ENCODE measurements around the gene CPXM2. TPM values are rescaled to one million over a fixed set of nuclear protein-coding genes. Genes with fewer than 3 reads are reported as not detected.

Gene CPXM2
- total RNA-seq, 1 donor from 2014 or later: not detected

DNA sequence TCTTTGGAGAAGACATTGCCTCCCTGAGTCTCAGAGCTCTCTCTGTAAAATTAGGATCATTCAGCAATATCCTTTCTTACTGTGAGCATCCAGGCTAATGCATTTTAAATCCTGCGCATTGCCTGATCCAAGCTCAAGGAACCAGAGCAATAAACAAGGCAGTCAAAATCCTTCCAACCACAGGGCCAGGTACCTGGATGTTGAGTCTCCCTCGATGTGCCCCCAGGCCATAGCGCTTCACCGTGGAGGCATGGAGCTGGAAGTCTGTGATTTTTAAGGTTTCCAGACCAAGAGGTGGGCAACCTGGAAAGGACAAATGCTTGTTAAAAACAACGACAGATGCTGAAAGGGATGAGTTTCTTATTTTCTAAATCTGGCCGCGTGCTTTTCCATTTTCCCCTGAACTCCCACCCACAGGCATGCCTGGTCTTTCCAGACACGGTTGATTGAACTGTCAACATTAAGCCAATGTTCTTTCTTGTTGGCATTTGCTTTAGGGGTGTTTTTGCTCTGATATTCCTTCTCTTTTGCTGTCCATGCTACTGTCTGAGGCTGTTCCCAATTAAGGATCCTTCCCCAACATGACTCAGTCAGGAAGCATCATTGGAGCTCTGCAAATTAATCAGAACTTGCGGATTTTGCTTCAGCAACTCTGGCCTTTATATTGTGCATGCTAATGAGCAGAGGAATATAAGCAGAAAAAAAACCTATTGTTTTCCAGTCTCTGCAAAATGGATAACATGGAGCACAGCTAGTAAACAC, 29.0 kb downstream of the CPXM2 start:
- peaks cover 3% of the 10 kb centered on the region for H3K27me3 Mint-ChIP-seq (ENCODE audit: insufficient read depth)
- intact Hi-C loops (cut with micrococcal nuclease): no loop called here
- H3K4me3 Mint-ChIP-seq: no peak overlapping the region
- no peaks in the 10 kb centered on the region for H3K9me3 Mint-ChIP-seq
- H3K4me1 Mint-ChIP-seq (ENCODE audit: low read depth): no peaks in the 10 kb centered on the region
- no peak overlapping the region for H3K27ac Mint-ChIP-seq
- DNase-seq (ENCODE audit: low spot score): no peak
- no peaks in the 10 kb centered on the region for H3K36me3 Mint-ChIP-seq (ENCODE audit: low read depth)

DNA sequence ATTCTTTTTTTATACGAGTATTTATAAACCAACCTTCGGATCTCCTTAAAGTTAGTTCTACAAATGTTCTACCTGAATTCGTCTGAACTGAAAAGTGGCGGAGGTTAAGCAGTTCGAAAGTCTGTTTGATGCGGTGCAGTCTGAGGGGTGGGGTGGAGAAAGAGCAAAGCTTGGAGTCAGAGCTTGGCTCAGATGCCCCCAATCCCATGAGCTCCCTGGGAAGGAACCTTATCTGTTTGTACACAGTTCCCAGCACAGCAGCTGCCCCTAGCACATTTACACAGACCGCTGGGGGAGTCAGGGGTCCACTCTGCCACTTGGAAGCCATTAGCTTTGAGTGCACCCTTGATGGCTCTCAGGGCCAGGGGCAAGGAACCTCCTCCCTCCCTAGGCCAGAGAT, 30.8 kb downstream of the CPXM2 start:
- Mint-ChIP-seq H3K4me1 (ENCODE audit: low read depth) (no peaks in the 10 kb centered on the region), H3K36me3 (ENCODE audit: low read depth) (no peaks in the 10 kb centered on the region), H3K9me3 (no peaks in the 10 kb centered on the region), H3K27ac (no peak overlapping the region), H3K27me3 (ENCODE audit: insufficient read depth) (peaks cover 3% of the 10 kb centered on the region), H3K4me3 (no peak overlapping the region)
- intact Hi-C loops (cut with micrococcal nuclease): no loop called here
- DNase-seq (ENCODE audit: low spot score): no peak

DNA sequence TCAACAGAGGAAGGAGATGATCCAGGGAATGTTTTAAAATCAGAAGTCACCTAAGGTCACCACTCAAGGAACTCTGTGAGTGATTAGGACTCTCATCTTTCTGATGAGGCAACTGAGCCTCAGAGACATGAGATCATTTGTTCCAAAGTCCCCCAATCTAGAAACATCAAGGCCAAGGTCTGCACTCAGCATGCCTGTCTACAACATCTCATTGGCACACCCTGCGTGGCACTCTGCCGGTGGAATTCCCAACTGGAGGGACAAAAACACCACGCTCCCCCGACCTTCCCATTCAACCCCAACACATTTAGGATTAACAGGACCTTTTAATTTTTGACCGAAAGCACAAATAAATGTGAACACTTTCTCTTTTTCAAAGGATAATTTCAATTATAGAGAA, 31.4 kb downstream of the CPXM2 start:
- no peak for DNase-seq (ENCODE audit: low spot score)
- Mint-ChIP-seq H3K27me3 (ENCODE audit: insufficient read depth) (peaks cover 3% of the 10 kb centered on the region), H3K36me3 (ENCODE audit: low read depth) (no peaks in the 10 kb centered on the region), H3K9me3 (no peaks in the 10 kb centered on the region), H3K27ac (no peak overlapping the region), H3K4me3 (no peak overlapping the region), H3K4me1 (ENCODE audit: low read depth) (no peaks in the 10 kb centered on the region)
- intact Hi-C loops (cut with micrococcal nuclease): no loop called here

DNA sequence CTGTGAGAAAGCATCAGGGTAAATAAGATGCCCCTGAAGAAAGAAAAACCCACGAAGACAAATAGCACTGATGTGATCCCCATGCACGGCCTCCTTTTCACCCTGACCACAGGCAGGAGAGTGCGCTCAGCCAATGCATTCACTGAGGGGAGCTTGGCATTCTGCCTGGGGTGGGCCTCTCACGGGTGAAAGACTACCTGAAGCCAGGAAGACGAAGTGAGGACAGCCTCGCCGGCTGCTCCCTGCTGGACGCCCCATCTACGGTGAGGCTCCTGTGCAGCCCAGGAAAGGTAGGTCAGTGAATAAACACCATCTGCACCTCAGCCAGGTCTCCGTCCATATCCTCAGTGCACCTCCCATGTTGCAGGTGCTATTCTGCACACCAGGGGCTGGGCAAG, 32.0 kb downstream of the CPXM2 start:
- no peaks in the 10 kb centered on the region for H3K36me3 Mint-ChIP-seq (ENCODE audit: low read depth)
- peaks cover 3% of the 10 kb centered on the region for H3K27me3 Mint-ChIP-seq (ENCODE audit: insufficient read depth)
- no peaks in the 10 kb centered on the region for H3K9me3 Mint-ChIP-seq
- no peak for DNase-seq (ENCODE audit: low spot score)
- intact Hi-C loops (cut with micrococcal nuclease): no loop called here
- H3K4me1 Mint-ChIP-seq (ENCODE audit: low read depth): no peaks in the 10 kb centered on the region
- H3K27ac Mint-ChIP-seq: no peak overlapping the region
- no peak overlapping the region for H3K4me3 Mint-ChIP-seq

DNA sequence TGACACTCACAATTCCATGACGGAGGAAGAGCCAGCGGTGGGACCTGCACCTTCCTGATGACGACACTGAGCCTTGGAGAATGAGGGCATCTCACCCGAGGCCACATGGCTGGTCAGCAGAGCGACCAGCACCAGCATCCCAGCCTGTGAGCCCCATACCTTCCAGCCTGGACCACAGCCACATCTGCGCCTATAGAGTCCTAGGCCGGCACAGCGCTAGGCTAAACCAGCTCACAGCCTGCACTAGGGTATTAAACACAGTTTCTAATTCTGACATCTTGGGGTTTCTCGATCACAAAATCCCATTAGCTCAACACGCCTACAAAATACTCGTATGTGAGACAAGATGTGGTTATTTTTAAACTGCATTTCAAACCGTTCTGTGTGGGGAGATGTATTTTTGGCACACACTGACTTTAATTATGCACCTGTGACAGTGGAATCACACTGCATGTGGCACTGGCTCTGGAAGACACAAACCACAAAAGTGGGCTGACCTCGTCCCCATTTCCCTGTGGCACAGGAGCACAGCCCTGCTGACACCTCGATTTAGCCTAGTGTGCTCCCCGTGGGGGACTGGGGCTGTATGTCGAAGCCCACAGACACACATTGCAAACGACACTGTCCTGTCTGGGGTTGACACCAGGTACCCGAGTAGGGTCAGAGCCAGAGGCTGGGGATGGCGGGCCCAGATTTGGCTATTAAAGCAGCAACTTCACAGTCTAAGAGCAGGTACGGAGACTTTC, 32.5 kb downstream of the CPXM2 start:
- no peaks in the 10 kb centered on the region for H3K4me1 Mint-ChIP-seq (ENCODE audit: low read depth)
- intact Hi-C loops (cut with micrococcal nuclease): no loop called here
- H3K27ac Mint-ChIP-seq: no peak overlapping the region
- no peaks in the 10 kb centered on the region for H3K36me3 Mint-ChIP-seq (ENCODE audit: low read depth)
- H3K27me3 Mint-ChIP-seq (ENCODE audit: insufficient read depth): peaks cover 3% of the 10 kb centered on the region
- H3K4me3 Mint-ChIP-seq: no peak overlapping the region
- no peaks in the 10 kb centered on the region for H3K9me3 Mint-ChIP-seq
- no peak for DNase-seq (ENCODE audit: low spot score)

DNA sequence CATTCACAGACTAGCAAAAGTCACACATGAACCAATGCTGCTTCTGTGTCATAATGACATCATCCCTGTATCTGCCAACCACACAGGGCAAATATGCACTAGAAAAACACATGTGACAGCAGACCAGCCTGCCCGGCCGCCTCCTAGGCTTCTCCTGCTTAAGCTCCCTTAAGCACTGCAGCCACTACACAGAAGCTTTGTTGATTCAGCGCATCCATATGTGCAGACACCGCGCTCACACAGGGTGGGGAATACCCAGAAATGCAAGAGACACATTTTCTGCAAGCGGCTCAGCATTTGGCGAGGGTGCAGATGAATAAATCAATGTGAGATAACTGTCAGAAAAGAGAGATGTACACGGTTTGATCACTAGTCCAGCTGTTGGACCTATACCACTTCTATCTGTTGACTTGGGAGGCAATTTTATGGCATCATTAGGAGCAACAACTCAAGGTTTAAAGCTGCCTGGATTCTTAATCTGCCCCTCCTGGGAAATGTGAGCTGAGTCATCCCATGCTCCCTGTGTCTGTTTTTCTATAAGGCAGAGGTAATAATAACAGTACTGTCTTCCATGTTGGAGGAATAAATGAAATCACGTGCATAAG, 33.4 kb downstream of the CPXM2 start:
- no peaks in the 10 kb centered on the region for H3K27me3 Mint-ChIP-seq (ENCODE audit: insufficient read depth)
- H3K4me1 Mint-ChIP-seq (ENCODE audit: low read depth): no peaks in the 10 kb centered on the region
- H3K27ac Mint-ChIP-seq: no peak overlapping the region
- no peak for DNase-seq (ENCODE audit: low spot score)
- intact Hi-C loops (cut with micrococcal nuclease): no loop called here
- H3K4me3 Mint-ChIP-seq: no peak overlapping the region
- no peaks in the 10 kb centered on the region for H3K36me3 Mint-ChIP-seq (ENCODE audit: low read depth)
- no peaks in the 10 kb centered on the region for H3K9me3 Mint-ChIP-seq

DNA sequence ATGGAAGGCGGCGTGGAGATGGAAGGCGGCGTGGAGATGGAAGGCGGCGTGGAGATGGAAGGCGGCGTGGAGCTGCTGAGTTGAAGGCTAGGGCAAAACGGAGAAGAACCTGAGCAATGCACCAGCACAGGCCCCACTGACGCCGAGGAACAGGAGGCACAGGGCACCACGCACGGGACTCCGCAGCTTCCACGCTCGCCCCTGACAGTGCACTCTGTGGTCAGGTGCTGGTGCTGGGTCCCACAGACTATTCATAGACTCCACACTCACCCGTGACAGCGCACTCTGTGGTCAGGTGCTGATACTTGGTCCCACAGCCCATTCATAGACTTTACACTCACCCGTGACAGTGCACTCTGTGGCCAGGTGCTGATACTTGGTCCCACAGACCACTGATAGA, 34.0 kb downstream of the CPXM2 start:
- Mint-ChIP-seq H3K36me3 (ENCODE audit: low read depth) (no peaks in the 10 kb centered on the region), H3K9me3 (no peaks in the 10 kb centered on the region), H3K4me1 (ENCODE audit: low read depth) (no peaks in the 10 kb centered on the region), H3K27ac (no peak overlapping the region), H3K4me3 (no peak overlapping the region), H3K27me3 (ENCODE audit: insufficient read depth) (peaks cover 2% of the 10 kb centered on the region)
- intact Hi-C loops (cut with micrococcal nuclease): no loop called here
- no peak for DNase-seq (ENCODE audit: low spot score)

DNA sequence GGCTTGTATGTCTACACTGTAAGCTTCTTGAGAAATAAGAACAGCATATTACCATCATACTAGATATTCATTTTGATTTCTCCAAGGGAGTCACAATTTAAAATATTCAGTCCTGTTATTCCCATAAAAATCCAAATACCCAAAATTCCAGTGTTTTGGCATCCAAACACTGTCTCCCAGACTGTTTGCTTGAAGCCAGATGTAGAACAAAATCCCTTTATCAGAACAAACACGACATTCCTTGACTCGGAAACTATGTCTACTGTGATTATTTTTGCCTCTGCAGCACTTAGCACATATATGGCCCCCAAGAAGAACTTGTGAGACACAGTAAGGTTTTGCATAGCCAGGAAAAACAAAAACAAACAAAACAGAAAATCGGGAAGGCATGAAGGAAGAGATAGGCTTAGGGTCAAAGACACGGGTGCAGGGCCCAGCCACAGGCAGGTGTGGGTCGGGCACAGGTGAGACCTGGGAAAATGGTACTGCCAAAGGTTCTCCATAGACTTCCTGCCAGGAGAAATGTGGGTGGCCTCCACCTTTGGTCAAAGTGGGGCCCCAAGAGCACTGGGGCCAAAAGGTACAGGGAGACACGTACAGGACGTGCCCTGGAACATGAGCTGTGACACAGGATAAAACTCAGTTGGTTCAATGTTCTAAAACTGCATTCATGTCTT, 36.5 kb downstream of the CPXM2 start:
- DNase-seq (ENCODE audit: low spot score): no peak
- Mint-ChIP-seq H3K27me3 (ENCODE audit: insufficient read depth) (peaks cover 4% of the 10 kb centered on the region), H3K4me3 (no peak overlapping the region), H3K36me3 (ENCODE audit: low read depth) (no peaks in the 10 kb centered on the region), H3K9me3 (no peaks in the 10 kb centered on the region), H3K27ac (no peak overlapping the region), H3K4me1 (ENCODE audit: low read depth) (no peaks in the 10 kb centered on the region)
- intact Hi-C loops (cut with micrococcal nuclease): no loop called here

DNA sequence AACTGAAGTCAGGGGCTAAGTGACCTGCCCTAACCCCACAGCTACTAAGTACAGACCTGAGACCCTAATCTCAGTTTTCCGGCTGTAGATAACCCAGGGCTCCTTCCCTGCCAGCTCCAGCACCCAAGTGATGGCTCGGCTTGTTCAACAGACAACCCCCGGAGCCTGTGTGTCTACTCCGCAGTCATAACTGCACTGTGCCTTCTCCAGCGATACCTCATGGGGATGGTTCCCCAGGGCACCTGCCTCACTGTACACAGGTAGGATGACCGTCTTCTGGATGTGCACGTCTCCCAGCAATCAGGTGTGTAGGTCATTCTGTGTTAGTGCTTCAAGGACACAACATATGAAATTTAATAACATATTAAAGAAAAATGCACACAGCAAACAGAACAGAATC, 37.1 kb downstream of the CPXM2 start:
- no peak for DNase-seq (ENCODE audit: low spot score)
- no peak overlapping the region for H3K27ac Mint-ChIP-seq
- H3K4me3 Mint-ChIP-seq: no peak overlapping the region
- intact Hi-C loops (cut with micrococcal nuclease): no loop called here
- H3K27me3 Mint-ChIP-seq (ENCODE audit: insufficient read depth): peaks cover 4% of the 10 kb centered on the region
- H3K36me3 Mint-ChIP-seq (ENCODE audit: low read depth): no peaks in the 10 kb centered on the region
- no peaks in the 10 kb centered on the region for H3K9me3 Mint-ChIP-seq
- no peaks in the 10 kb centered on the region for H3K4me1 Mint-ChIP-seq (ENCODE audit: low read depth)

DNA sequence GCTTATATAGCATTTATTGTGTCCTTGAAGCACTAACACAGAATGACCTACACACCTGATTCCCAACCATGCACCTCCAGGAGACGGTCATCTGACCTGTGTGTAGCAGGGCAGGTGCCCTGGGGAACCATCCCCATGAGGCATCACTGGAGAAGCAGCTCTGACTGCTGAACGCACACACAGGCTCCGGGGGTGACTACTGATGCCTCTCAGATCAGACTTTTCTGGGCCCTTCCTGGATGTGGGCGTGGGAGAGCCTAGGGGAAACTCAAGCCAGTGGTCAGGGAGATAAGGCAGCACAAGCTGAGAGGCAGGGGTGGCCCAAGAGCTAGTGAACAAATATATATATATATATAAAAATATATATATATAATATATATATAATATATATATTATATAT, 37.6 kb downstream of the CPXM2 start:
- H3K27ac Mint-ChIP-seq: no peak overlapping the region
- intact Hi-C loops (cut with micrococcal nuclease): no loop called here
- no peak for DNase-seq (ENCODE audit: low spot score)
- H3K4me1 Mint-ChIP-seq (ENCODE audit: low read depth): no peaks in the 10 kb centered on the region
- no peaks in the 10 kb centered on the region for H3K9me3 Mint-ChIP-seq
- no peak overlapping the region for H3K4me3 Mint-ChIP-seq
- no peaks in the 10 kb centered on the region for H3K36me3 Mint-ChIP-seq (ENCODE audit: low read depth)
- H3K27me3 Mint-ChIP-seq (ENCODE audit: insufficient read depth): peaks cover 6% of the 10 kb centered on the region

DNA sequence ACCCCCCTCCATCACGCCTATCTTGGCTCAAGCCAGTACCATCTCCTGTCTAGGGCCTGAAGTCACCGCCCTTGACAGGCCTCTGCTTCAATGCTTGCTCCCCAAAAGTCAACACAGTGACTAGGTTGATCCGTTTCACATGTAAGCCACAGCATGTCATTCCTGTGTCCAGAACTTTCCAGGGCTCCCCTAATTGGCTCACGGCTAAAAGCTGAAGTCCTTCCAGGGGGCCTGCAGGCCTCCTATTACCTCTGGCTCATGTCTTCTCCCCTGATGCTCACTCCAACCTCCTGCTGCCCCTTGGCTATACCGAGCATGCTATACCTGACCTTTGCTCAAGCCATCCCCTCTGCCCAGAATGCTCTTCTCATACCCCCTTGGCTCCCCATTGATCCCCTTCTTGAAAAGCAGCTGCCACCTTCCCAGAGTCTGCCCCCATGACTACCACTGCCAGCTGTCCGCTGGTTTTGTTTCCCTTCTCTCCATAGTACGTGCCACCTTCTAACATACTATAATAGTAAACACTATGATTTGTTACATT, 39.1 kb downstream of the CPXM2 start:
- H3K27me3 Mint-ChIP-seq (ENCODE audit: insufficient read depth): peaks cover 6% of the 10 kb centered on the region
- no peak for DNase-seq (ENCODE audit: low spot score)
- no peaks in the 10 kb centered on the region for H3K9me3 Mint-ChIP-seq
- no peaks in the 10 kb centered on the region for H3K36me3 Mint-ChIP-seq (ENCODE audit: low read depth)
- no peak overlapping the region for H3K27ac Mint-ChIP-seq
- no peaks in the 10 kb centered on the region for H3K4me1 Mint-ChIP-seq (ENCODE audit: low read depth)
- intact Hi-C loops (cut with micrococcal nuclease): no loop called here
- H3K4me3 Mint-ChIP-seq: no peak overlapping the region

DNA sequence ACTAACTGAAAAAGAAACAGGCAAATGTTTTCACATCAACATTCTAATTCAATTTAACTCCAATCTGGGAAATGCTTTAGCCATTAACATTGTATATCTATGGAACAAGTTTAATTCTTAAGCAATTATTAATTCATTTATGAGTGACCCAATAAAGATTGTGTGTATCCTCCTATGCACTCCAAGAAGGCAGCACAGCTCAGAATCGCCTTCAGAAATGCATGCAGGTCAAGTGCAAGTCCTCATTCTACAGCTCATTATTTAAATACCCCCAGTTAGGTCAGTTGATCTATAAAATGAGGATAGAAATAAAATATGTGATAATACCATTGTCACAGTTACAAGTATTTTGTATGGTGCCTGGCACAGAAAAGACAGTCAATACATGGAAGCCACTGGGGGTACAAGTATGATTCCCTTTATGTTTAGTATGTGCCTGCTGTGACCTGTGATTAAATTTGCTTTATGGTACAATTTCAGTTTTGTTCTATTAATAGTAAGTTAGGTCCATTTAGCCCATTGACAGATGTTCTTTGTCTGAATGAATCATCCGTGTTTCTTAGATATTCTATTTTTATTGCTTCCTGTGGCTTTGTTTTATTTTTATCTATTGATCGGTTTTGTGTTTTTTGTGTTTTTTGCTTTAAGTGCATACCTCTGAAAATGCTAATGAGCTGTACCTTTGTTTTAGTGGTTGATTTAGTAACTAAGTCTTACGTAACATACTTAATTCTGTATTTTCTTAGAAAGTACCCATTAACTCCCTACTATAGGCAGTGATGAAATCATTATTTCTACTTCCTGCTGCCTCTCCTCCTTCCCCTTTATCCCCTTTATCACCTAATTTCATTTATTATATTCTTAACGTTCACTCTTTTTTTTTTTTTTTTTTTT, 42.8 kb downstream of the CPXM2 start:
- no peak overlapping the region for H3K27ac Mint-ChIP-seq
- intact Hi-C loops (cut with micrococcal nuclease): no loop called here
- H3K36me3 Mint-ChIP-seq (ENCODE audit: low read depth): no peaks in the 10 kb centered on the region
- no peak for DNase-seq (ENCODE audit: low spot score)
- H3K27me3 Mint-ChIP-seq (ENCODE audit: insufficient read depth): peaks cover 10% of the 10 kb centered on the region
- H3K4me1 Mint-ChIP-seq (ENCODE audit: low read depth): no peaks in the 10 kb centered on the region
- H3K9me3 Mint-ChIP-seq: no peaks in the 10 kb centered on the region
- no peak overlapping the region for H3K4me3 Mint-ChIP-seq

Measured in activated T-helper 1 cell treated with anti-CD3 and anti-CD28 coated beads, Interleukin-12 subunit alpha, Interleukin-12 subunit beta, Interleukin-2, Interleukin-4 antibody, amounts not matched to agents 30 ng/mL and 10 ng/mL and 1 ng/mL, durations not matched to agents 14 hours and 24 hours and 36 hours (primary cell).